LNCaP clone FGC (cell line): ENCODE measurements around the gene RBM20.

Experiments used
- DNase-seq: peaks from one replicate; pipeline ENCODE4 v3.0.0-alpha.2; 2011; ENCODE audit warnings: low read depth
- H3K4me3 ChIP-seq: 2 replicates; pipeline ENCODE4 v1.5.1; 2011; ENCODE audit warnings: mild to moderate bottlenecking, low read depth, low read length, control low read depth
- TF ChIP-seq, protein P1 (sequence below): IDR thresholded peaks from 2 replicates; pipeline ENCODE4 v1.5.1; 2012; ENCODE audit warnings: mild to moderate bottlenecking; ENCODE audit not compliant: control insufficient read depth, insufficient read depth; ENCODE audit errors: extremely low read depth

Gene RBM20

DNA sequence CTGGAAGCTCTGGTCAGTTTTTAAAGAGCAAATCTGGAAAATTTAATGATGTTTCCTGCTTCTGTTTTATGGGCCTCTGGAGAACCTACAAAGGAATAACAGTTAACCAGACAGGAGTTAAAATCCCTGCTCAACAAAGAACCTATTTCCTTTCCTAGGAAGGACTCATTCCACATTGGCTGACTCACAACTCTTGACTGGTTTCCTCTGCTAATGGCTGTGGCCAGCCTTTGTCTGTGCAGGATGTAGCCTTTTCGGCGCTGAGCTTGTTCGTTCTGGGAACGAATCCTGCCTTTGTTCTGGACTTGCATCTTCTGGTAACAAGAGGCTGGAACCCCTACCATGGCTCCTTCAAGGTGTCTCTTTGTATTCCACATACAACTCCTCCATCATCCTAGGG, 114.8 kb downstream of the RBM20 start:
- no peak for DNase-seq
- no peak overlapping the region for H3K4me3 ChIP-seq
- TF ChIP-seq, protein P1, sequence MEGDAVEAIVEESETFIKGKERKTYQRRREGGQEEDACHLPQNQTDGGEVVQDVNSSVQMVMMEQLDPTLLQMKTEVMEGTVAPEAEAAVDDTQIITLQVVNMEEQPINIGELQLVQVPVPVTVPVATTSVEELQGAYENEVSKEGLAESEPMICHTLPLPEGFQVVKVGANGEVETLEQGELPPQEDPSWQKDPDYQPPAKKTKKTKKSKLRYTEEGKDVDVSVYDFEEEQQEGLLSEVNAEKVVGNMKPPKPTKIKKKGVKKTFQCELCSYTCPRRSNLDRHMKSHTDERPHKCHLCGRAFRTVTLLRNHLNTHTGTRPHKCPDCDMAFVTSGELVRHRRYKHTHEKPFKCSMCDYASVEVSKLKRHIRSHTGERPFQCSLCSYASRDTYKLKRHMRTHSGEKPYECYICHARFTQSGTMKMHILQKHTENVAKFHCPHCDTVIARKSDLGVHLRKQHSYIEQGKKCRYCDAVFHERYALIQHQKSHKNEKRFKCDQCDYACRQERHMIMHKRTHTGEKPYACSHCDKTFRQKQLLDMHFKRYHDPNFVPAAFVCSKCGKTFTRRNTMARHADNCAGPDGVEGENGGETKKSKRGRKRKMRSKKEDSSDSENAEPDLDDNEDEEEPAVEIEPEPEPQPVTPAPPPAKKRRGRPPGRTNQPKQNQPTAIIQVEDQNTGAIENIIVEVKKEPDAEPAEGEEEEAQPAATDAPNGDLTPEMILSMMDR: no peak

DNA sequence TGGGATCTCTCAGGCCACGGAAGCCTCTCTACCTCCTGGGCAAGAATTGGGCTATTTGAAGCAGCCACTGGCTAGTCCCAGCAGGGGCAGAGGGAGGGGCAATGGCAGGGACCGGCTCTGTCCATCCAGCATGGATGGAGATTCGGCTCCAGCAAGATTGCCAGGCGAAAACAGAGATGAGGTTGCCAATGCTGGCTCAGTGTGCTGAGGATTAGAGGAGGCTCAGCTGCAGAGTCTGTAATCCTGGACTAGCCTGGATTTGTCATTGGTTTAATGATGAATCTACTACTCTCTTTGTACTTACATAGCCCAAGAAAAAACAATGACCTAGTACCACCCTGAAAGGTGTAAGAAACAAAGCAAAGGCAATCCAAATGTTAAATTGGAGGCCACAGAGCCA, 115.4 kb downstream of the RBM20 start:
- TF ChIP-seq, protein P1: no peak
- DNase-seq: no peak

DNA sequence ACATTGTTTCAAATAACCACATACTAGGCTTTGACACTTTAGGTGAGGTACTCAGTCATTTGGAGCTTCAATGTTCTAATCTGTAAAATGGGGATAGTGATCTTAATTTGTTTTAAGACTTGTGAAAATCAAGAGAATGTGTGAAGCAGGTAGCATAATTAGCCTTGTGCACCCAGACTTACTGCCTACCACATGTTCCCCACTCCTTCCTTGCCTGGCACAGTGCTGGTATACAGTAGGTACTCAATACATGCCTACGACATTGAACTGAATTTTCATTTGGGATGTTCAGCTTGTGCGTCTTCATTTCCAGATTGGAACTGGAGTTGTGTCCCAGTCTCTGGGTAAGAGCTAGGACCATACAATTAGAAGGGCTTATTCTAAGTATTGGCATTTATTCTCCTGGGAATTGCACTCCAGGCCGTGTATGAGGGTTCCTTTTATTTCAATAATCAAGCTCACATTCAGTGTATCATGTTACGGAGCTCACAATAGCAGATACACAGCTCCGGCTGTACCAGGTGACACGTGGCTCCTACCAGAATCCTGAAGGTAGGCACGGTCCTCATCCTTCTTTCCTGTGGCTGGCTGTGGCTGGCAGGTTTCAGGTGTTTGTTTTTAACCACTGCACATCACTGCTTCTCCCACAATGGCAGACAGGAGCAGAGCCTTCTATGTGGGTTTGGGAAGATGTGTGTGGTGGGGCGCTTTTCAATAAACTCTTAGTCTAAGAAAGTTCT, 118.1 kb downstream of the RBM20 start:
- H3K4me3 ChIP-seq: no peak overlapping the region
- DNase-seq: no peak
- TF ChIP-seq, protein P1: no peak

More for the DNA sequence above, 115.4 kb downstream of the RBM20 start:
- no peak overlapping the region for H3K4me3 ChIP-seq

GRCh38 chr10:110762849-110763211, 118.7 kb downstream of the RBM20 start:
- no peak for DNase-seq
- no peak overlapping the region for H3K4me3 ChIP-seq
- TF ChIP-seq, protein P1: no peak

GRCh38 chr10:110764378-110764777, 120.2 kb downstream of the RBM20 start:
- TF ChIP-seq, protein P1: no peak
- DNase-seq: no peak
- H3K4me3 ChIP-seq: no peak overlapping the region

DNA sequence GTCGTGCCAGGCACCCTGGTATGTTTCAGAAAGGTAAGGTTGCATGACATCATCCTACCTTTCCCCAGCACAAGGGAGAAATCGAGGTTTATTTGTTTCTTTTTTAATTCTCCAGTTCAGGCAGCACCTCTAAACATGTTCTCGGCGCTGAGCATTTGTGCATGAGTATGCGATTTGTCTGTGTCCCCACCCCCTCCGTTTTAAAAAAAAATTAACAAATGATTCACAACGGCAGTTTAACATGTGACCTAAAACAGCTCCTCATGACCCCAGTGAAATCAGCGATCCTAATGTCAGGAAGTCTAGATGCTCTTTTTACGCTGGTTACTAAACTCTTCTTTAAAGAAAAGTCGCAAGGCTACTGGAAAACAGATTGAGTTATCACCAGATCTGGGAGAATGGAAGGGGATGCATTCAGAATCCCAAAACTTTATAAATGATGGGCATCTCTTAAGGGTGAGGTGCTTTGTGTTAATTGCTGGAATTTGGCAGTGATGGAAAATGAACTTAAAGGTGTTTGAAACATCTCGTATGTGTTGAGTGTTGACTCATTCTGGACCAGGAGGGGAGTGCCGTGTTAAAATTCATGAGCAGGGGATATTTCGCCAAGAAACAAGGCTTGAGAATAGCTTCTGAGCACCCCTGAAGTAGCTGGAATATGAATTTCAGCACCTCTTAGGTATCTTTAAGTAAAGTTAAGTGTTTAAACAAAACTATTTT, 120.8 kb downstream of the RBM20 start:
- TF ChIP-seq, protein P1: no peak

More for the DNA sequence above, 120.8 kb downstream of the RBM20 start:
- no peak for DNase-seq
- no peak overlapping the region for H3K4me3 ChIP-seq
